Progenitor cell of endocrine pancreas (in vitro differentiated cells): ENCODE measurements around the gene SIDT1. TPM values are rescaled to one million over a fixed set of nuclear protein-coding genes. Genes with fewer than 3 reads are reported as not detected.

Experiments used
- DNase-seq: peaks from one replicate; pipeline ENCODE4 v3.0.0; 2021; ENCODE audit warnings: low spot score; ENCODE audit not compliant: unreplicated experiment
- H3K27ac Mint-ChIP-seq: 2 replicates; pipeline ENCODE4 v1.8.0; 2021; ENCODE audit warnings: mild to moderate bottlenecking, moderate library complexity, mixed read lengths
- H3K27me3 Mint-ChIP-seq: 2 replicates; pipeline ENCODE4 v1.8.0; 2021; ENCODE audit warnings: mixed read lengths
- H3K36me3 Mint-ChIP-seq: 2 replicates; pipeline ENCODE4 v1.8.0; 2022; ENCODE audit warnings: mixed read lengths; ENCODE audit not compliant: insufficient read depth
- H3K4me1 Mint-ChIP-seq: 2 replicates; pipeline ENCODE4 v1.8.0; 2021; ENCODE audit warnings: low read depth, mixed read lengths
- H3K4me3 Mint-ChIP-seq: 2 replicates; pipeline ENCODE4 v1.8.0; 2021; ENCODE audit warnings: low read depth, mild to moderate bottlenecking, moderate library complexity, mixed read lengths
- H3K9me3 Mint-ChIP-seq: 2 replicates; pipeline ENCODE4 v1.8.0; 2021; ENCODE audit warnings: low read depth, mixed read lengths
- CTCF ChIP-seq: fragments of 200-600 bp; sonication (generic); IDR thresholded peaks from one replicate; pipeline ENCODE4 v1.5.0; 2021; ENCODE audit warnings: antibody characterized with exemption, mild to moderate bottlenecking; ENCODE audit not compliant: unreplicated experiment
- total RNA-seq: library from RNA; stranded (reverse); gene quantifications from 2 replicates; pipeline ENCODE4 v1.2.1, GENCODE V29; 2021

The SIDT1 gene
- total RNA-seq, 1 donor from 2014 or later, result not detected

- no peak for TF ChIP-seq CTCF
- no peaks in the 10 kb centered on the region for H3K4me1 Mint-ChIP-seq
- no peak overlapping the region for H3K4me3 Mint-ChIP-seq
- H3K27me3 Mint-ChIP-seq, result peaks cover 26% of the 10 kb centered on the region
- DNase-seq, result no peak
- peaks cover 7% of the 10 kb centered on the region for H3K9me3 Mint-ChIP-seq
- no peak overlapping the region for H3K27ac Mint-ChIP-seq
- H3K36me3 Mint-ChIP-seq, result peaks cover 6% of the 10 kb centered on the region
These were observed 18.0 kb upstream of the SIDT1 start for GRCh38 chr3:113514265-113514769.

DNA sequence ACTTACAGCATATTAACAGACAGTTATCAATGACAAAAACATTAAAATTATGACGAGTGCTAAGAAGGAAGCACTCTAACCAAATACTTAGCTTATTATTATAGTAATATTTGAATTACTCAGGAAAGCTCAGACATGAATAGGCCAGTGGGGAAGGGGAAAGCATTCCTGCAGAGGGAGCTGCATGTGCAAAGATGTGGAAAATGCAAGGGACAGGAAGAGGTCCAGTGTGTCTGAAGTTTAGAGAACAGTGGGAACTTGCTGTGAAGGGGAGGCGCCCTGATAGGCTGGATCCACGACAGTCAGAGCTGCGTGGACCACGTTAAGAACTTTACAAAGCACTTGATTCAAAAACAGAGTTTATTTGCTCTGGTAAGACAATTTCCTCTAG lies 16.2 kb upstream of the SIDT1 start:
- DNase-seq, result no peak
- TF ChIP-seq CTCF, result no peak
- H3K4me1 Mint-ChIP-seq, result no peaks in the 10 kb centered on the region

DNA sequence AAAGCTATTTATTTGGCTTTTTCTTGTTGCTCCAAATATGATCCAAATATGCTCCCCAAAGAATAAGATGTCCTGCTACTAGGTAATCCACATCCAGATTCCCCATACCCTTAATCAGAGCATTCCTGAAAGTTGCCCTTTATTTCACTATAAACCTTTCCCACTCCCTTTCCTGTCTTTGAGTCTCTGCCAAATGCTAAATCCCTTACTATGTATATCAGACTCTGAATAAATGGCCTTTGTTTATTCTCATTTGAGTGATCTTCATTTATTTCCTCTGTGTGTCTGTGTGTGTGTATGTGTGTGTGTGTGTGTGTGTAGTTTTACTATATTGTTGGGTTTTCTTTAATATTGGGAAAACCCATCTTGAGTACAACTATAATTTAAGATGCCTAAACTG lies 10.4 kb upstream of the SIDT1 start:
- H3K9me3 Mint-ChIP-seq, result no peaks in the 10 kb centered on the region
- no peaks in the 10 kb centered on the region for H3K4me1 Mint-ChIP-seq
- H3K36me3 Mint-ChIP-seq, result no peaks in the 10 kb centered on the region
- peaks cover 74% of the 10 kb centered on the region for H3K27me3 Mint-ChIP-seq
- TF ChIP-seq CTCF, result no peak
- H3K27ac Mint-ChIP-seq, result no peak overlapping the region
- H3K4me3 Mint-ChIP-seq, result no peak overlapping the region
- no peak for DNase-seq

More for the DNA sequence above, 16.2 kb upstream of the SIDT1 start:
- H3K27me3 Mint-ChIP-seq, result peaks cover 30% of the 10 kb centered on the region
- no peak overlapping the region for H3K4me3 Mint-ChIP-seq
- no peak overlapping the region for H3K27ac Mint-ChIP-seq
- H3K36me3 Mint-ChIP-seq, result no peaks in the 10 kb centered on the region
- no peaks in the 10 kb centered on the region for H3K9me3 Mint-ChIP-seq

DNA sequence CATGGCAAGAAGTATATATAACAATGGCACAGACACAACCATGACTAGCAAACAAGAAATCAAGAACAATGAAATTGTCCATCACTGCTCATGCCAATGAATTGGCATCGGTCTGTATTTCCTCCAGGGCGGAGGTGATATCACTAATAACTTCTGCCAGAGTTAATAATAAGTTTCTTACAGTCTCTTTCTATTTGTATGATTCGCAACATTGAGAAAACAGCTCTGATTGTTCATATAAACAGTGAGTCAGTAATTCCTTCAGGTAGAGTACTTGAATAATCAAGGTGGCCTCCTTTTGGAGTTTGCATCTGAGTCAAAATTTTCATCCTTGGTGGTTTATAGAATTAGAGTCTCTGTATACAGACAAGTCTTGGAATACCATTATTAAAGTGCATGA lies 9.1 kb upstream of the SIDT1 start:
- no peak overlapping the region for H3K4me3 Mint-ChIP-seq
- no peak overlapping the region for H3K27ac Mint-ChIP-seq
- no peaks in the 10 kb centered on the region for H3K9me3 Mint-ChIP-seq
- no peak for DNase-seq
- H3K36me3 Mint-ChIP-seq, result no peaks in the 10 kb centered on the region
- H3K27me3 Mint-ChIP-seq, result peaks cover 74% of the 10 kb centered on the region
- no peaks in the 10 kb centered on the region for H3K4me1 Mint-ChIP-seq
- no peak for TF ChIP-seq CTCF

DNA sequence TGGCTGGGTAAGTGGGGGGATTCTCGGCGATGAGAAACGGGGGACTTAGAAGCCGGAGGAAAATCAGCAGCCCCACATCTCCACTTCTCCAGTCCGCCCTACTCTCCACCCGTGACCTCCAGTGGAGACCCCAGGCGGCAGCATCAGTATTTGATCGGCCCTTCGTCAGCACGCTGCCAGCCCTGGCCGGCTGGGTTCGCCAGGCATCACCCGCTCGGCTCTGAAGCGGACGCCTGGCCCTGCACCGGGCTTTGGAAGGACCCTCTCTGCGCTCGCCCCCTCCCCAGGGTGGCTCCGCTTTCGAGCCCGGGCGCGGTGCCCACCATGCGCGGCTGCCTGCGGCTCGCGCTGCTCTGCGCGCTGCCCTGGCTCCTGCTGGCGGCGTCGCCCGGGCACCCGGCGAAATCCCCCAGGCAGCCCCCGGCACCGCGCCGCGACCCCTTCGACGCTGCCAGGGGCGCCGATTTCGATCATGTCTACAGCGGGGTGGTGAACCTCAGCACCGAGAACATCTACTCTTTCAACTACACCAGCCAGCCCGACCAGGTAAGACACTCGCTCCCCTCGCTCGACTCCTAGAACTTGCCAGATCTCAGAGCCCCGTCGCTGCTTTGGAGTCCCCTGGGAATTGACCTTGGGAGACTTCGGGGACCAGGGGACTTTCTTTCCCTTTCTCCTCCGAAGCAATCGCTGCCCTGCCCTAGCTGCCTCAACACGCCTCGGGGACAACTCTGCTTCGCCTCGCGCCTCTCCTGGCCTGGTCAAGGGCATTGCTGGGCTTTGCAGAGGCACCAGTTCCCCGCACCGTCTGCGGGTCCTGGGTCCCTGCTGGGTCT lies 561 bp downstream of the SIDT1 start:
- peak; percentile 14 for DNase-seq
- Mint-ChIP-seq H3K27ac (no peak overlapping the region), H3K36me3 (no peaks in the 10 kb centered on the region), H3K4me3 (peak overlapping the region; percentile 76), H3K4me1 (peaks cover 10% of the 10 kb centered on the region), H3K27me3 (peaks cover 88% of the 10 kb centered on the region), H3K9me3 (no peaks in the 10 kb centered on the region)
- TF ChIP-seq CTCF, result no peak
